HT-29 (cell line): ENCODE results near the gene TRAPPC6A. TPM values are rescaled to one million over a fixed set of nuclear protein-coding genes. Genes with fewer than 3 reads are reported as not detected.
A peak's percentile ranks its signal among the peaks of the same experiment; 100 is the strongest.

ENCODE experiments used
- DNase-seq: peaks from one replicate; pipeline ENCODE4 v3.0.0-alpha.2; 2015; ENCODE audit warnings: low spot score
- total RNA-seq: library from RNA; depleted of rRNA; stranded (reverse); fragments of >200 nt; shearing (Covaris generic); gene quantifications from 2 replicates; pipeline ENCODE4 v1.2.3, GENCODE V29; 2014; rRNA removed

Gene TRAPPC6A, protein sequence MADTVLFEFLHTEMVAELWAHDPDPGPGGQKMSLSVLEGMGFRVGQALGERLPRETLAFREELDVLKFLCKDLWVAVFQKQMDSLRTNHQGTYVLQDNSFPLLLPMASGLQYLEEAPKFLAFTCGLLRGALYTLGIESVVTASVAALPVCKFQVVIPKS
- 34.2 and 51.1 TPM in 2 replicates for total RNA-seq

DNA sequence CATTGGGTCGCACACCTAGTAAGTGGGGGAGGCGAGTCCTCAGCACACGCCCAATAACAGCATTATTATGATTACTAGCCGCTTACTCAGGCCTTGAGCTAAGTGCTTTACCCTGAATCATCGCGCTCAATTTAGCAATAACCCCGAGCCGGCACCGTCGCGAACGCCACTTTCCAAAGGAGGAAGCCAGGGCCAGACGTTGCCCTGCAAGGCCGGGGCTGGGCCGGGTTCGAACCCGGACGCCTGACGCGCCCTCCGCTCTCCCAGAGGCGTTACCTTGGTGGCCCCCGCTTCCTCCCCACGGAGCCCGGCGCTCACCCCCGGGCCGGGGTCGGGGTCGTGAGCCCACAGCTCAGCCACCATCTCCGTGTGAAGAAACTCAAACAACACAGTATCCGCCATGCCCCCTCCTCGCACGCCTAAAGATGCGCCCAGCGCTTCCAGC is at the start of gene TRAPPC6A:
Gene TRAPPC6A, minus strand, starts transcription at position 421 of the 445 bp plus-strand sequence. Its CDS starts 19 bp downstream, at position 402.
- DNase-seq = no peak

DNA sequence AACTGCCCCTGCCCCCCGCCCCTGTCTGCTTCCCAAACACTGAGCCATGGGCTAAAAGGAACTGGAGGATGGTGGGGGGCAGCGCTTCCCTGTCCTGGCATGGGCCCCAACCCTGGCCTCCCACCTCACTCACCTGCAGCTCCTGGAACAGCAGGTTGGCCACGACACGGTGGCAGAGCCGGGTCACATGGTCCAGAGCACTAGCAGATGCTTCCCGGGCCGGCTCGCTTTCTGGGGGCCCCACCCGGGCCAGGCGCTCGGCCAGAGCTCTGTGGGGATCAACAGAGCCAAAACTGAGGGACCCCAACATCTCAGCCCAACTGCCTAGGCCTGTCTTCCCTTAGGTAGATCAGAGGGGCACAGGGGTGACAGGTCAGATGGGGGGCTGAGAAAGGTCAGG is 46.6 kb upstream of the TRAPPC6A start:
- DNase-seq = no peak

DNA sequence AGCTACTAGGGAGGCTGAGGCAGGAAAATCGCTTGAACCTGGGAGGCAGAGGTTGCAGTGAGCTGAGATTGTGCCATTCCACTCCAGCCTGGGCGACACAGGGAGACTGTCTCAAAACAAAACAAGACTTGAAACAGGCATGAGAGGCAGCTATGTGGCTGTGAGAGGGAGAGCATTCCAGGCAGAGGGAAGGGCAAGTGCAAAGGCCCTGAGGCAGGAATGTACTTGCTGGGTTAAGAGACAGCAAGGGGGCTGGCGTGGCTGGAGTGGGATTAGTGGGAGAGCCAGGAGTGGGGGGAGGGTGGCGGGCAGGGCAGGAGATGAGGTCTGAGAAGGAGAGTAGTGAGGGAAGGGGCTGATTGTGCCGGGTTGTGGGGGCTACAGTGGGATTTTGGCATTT is 45.8 kb upstream of the TRAPPC6A start:
- no peak for DNase-seq

DNA sequence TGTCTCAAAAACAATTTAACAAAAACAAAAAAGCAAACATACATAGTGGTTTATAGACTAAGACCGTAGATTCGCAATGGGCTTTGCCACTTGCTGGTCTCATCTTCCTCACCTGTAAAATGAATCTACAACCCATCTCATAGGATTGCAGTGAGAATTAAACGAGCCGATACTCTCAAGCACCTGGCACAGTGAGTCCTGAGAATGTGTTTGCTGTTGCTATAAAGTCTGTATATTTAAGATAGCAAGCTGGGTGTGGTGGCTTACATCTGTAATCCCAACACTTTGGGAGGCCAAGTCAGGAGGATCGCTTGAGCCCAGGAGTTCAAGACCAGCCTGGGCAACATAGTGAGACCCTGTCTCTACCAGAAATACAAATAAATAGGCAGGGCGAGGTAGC is 44.7 kb upstream of the TRAPPC6A start:
- no peak for DNase-seq

DNA sequence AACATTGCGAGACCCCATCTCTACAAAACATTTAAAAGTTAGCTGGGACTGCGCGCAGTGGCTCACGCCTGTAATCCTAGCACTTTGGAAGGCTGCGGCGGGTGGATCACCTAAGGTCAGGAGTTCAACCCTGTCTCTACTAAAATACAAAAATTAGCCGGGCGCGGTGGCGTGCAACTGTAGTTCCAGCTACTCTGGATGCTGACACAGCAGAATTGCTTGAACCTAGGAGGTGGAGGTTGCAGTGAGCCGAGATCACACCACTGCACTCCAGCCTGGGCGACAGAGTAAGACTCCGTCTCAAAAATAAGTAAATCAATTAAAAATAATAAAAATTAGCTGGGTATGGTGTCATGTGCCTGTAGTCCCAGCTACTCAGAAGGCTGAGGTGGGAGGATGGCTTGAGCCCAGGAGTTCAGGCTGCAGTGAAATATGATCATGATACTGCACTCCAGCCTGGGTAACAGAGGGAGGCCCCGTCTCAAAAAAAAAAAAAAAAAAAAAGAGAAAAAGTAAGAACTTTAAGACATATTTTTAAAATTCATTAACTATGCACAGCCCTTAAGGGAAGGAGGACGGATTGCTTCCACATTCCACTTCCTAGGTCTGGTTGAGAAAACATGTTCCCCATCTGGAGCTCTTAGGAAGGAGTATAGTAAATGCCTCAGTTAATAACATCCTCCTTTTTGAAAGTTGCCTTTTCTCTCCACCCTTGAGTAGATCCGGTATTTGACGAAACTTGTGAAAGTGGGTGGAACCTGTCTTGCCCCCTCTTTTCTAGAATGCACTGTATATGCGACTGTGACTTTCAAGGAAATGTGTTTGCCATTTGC is 41.1 kb upstream of the TRAPPC6A start:
- no peak for DNase-seq

DNA sequence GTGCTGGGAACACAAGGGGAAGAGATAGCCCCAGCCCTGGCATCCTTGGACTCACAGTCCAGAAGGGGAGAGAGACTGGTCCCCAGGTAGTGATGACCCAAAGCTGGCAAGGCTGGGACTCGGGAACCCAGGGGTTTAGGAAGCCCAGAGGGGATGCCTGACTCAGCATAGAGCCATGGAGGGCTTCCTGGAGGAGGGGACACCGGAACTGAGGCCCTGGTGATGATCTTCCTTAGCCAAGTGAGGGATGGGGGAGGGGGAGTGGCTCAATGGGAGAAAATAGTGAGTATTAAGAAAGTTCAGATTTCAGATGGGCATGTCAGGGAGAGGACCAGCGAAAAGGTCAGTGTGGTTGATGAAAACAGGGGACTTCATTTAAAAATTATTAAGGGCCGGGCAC is 40.4 kb upstream of the TRAPPC6A start:
- DNase-seq = no peak

DNA sequence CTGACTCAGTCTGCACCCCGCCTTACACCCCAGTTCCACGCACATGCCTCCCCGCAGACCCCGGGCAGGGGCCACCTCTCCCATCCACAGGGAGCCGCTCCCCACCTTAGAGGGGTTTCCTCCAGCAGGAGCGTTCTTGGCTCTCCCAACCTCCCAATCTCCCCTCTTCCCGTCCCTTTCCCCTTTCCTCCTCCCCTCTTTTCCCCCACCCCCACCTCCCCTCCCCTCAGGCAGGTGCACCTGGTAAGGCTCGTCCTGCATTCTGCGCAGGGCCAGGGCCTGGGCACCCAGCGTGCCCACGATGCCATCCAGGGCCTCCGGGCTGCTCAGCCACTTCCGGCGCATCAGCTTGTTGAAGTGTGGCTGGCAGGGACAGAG is 39.9 kb upstream of the TRAPPC6A start:
- DNase-seq = no peak

DNA sequence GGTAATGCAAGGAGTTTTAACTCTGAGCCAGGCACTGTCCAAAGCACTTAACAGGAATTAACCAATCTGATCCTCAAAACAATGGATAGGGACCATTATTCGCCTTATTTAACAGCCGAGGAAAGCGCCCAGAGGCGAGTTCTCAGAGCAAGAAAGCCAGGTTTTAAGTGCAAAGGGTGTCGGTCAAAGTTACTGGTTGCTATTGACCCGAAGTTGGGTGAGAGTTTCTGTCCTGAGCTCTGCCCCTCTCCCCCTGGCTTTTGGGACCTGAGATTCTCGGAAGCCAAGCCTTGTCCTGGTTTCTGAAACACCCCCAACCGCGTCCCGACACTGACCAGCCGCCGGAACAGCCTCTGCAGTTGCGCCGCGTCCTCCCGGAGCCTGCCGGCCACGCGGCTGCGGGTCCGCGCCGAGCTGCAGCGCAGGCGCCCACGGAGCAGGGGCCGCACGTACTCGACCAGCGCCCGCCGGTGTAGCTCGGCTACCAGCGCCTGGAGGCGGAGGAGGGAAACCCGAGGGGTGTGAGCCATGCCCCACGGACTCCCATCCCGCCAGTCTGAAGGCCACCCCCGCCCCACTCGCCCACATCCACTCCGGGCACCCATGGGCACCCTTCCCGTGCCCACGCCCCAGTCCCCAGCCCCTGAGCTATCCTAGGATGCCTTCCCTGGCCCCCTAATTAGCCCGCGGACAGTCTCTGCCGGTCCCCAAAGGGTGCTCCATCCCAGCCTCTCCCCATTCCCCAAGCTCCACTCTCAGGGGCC is 39.3 kb upstream of the TRAPPC6A start:
- DNase-seq = no peak

DNA sequence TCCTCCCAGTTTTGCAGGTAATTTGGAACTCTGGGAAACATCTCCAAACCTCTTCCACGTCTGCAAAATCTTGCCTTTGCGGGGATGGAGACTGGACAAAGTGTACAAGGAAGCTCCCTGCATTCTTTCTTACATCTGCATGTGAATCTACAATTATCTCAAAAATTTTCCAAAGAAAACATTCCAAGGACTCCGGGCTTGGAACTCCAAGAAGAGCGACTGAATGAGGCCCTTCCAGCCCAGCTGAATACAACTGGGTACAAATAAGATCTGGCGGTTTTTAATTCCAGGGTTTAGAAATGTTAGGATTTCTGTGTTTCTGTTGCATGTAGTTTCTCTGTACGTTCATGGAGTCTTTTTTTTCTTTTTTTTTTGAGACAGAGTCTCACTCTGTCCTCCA is 38.6 kb upstream of the TRAPPC6A start:
- DNase-seq = no peak

DNA sequence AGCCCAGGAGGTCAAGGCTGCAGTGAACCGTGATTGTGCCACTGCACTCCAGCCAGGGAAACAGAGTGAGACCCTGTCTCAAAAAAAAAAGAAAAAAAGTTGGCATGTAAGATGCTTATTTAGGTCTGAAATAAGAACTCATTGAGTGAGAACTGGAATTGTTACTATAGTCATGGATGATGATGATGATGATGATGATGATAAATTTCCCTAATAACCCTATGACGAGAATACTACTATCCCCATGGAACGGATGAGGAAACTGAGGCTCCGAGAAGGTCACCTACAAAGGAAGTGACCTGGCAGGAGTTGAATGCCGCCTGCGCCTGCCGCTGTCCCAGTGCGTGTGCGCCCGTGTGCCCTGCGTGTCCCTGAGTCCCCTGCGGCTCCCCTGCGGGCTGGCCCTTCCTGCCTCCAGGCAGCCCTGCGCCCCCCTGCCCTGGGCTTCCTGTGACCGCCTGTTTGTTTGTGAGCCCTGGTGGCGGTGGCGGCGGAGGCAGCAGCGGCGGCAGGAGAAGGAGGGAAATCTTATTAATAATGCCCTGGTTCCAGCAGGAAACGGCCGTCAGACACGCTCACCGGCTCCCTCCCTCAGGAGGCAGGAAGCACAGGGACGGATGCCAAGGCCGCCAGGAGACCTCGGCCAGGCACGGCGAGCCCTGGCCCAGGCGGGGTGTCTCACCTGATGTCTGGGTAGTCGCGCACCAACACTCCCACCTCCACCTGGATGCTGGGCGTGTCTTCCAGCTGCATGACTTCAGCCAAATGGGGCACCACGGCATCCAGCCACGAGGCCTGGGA is 37.6 kb upstream of the TRAPPC6A start:
- DNase-seq = peak; percentile 37

DNA sequence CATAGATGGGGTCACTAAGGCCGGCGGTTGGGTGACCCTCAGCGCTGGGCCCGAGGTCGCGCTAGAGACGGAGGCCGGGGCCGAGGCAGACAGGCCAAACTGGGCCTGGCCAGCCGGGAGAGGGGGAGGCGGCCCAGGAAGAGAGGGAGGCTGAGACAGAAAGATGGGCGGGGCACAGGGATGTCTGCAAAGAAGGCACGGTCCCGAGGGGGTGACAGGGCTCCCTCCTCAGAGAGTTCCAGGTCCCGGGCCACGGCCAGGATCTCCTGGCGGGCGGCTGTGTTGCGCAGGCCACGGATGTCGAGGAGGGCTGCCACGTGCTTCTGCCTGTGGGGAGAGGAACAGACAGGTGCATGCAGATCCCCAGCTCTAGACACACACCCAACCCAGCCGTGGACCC is 35.0 kb upstream of the TRAPPC6A start:
- no peak for DNase-seq

DNA sequence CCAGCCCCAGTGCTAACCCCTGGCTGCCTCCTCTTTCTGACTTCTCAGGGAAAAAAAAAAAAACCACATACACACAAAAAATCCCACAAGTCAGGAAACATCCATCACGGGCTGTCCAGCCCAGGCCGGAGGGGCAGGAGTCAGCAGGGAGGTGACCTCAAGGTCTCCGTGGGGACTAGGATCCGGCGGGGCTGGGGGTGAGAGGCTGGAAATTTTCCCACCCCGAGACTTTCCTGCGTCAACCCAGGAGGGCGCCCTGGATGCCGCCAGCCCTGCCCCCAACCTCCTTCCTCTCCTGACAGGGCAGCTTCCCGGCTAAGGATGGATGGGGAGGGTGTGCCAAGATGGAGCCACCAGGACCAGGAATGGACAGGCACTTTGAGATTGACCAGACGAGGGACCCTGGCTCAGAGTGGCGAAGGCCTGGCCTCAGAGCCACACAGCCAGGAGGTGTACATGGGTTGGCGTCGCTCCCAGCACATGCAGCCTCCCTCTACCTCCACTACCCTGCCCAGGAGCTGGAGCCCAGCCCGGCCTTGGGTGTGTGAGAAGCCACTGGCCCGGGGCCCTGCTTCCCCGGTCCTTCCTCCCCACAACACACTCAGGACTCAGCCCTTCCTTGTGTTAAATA is 33.8 kb upstream of the TRAPPC6A start:
- no peak for DNase-seq

DNA sequence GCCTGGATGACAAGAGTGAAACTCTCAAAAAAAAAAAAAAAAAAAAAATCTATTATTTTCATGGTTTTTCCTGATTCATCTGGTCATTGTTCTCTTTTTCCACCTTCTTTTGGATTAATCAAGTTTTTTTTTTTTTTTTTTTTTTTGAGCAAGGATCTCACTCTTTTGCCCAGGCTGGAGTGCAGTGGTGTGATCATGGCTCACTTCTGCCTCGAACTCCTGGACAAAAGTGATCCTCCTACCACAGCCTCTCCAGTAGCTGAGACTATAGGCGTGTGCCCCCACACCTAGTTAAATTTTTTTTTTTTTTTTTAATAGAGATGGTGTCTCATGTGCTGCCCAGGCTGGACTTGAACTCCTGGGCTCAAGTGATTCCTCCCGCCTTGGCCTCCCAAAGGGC is 28.3 kb upstream of the TRAPPC6A start:
- no peak for DNase-seq

DNA sequence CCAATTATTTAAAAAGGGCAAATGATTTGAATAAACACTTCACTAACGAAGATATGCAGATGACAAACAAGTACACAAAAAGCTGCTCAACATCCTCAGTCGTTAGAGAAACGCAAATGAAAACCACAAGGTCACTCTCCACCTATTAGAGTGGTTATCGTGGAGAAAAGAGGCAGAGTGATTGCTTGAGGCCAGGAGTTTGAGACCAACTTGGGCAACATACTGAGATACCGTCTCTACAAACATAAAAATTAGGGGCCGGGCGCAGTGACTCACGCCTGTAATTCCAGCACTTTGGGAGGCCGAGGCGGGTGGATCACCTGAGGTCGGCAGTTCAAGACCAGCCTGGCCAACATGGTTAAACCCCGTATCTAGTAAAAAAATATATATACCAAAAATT is 27.8 kb upstream of the TRAPPC6A start:
- no peak for DNase-seq

DNA sequence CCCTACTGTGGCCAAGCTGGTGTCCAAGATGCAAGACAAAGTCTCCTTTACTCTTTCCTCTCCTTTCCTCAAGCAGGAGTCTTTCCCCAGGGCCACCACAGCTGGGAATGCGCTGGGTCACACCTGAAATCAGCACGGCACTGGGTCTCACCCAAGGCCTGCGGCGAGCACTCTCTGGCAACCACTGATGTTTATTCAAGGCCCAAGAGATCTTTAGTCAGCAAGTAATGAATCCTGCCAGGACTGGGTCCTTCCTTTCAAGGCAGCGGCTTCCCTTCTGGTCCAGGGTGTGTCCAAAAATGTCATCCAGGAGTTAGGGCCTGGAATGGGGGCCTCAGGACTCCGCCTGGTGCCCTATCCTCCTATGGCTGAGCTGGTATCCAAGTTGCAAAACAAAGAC is 24.6 kb upstream of the TRAPPC6A start:
- DNase-seq = no peak

DNA sequence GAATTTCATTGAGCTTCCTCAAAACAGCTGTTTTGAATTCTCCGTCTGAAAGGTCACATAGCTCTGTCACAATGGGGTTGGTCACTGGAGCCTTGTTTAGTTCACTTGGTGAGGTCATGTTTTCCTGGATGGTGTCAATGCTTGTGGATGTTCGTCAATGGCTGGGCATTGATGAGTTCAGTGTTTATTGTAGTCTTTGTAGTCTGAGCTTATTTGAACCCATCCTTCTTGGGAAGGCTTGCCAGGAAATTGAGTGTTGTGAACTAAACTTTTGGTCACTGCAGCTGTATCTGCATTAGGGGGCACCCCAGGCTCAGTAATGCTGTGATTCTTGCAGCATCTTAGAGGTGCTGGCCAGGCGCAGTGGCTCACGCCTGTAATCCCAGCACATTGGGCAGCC is 22.5 kb upstream of the TRAPPC6A start:
- DNase-seq = peak; percentile 51

DNA sequence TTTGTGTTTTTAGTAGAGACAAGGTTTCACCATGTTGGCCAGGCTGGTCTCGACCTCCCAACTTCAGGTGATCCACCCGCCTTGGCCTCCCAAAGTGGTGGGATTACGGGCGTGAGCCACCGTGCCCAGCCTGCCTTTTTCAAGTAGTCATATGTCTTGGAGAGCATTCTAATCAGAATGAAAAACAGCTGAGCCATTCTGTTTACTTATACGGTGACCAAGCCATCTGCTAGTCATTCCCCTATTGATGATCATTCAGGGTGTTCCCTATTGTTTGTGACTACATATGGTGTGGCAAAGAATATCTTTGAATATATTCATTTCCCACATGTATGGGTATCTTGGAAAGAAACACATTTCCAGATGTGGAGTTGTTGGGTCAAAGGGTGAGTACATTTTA is 17.7 kb upstream of the TRAPPC6A start:
- no peak for DNase-seq

DNA sequence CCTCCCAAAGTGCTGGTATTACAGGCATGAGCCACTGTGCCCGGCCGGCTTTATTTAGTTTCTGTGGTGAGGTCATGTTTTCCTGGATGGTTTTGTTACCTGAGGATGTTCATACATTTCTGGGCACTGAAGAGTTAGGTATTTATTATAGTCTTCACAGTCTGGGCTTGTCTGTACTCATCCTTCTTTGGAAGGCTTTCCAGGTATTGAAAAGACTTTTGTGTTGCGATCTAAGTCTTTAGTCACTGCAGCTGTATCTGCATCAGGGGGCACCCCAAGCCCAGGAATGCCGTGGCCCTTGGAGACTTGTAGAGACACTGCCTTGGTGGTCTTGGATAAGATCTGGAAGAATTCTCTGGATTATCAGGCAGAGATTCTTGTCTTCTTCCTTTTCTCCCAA is 13.3 kb upstream of the TRAPPC6A start:
- DNase-seq = no peak

DNA sequence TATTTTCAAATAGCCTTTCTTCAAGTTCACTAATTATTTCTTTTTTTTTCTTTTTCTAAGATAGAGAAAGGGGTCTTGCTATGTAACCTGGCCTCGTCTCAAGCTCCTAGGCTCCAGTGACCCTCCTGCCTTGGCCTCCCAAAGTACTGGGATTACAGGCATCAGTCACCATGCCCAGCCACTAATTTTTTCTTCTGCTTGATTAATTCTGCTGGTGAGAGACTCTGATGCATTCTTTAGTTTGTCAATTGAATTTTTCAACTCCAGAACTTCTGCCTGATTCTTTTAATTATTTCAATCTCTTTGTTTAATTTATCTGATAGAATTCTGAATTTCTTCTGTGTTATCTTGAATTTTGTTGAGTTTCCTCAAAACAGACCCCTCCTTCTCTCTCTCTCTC is 11.9 kb upstream of the TRAPPC6A start:
- no peak for DNase-seq

DNA sequence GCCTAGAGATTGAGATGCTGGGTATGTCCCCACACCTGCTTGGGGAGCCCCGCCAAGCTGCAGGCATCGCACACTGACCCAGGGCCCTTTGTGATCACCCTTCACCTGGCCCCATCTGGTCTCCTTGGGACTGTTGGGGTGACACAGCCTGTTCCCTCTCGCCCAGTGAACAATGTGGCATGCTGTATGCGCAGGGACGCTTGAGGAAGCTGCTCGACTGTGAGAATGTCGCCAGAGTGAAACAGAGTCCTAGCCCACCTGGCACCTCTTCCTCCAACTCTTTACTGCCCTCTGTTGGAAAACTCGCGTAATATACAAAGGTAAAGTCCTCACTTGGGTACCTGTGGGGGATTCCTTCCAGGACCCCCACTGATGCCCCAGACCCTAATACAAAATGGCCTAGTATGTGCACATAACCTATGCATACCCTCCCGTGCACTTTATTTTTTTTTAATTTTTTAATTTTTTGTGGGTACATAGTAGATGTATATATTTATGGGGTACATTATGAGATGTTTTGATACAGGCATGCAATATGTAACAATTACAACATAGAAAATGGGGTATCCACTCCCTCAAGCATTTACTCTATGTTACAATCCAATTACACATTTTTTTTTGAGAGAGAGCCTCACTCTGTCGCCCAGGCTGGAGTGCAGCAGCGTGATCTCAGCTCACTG is 9.5 kb upstream of the TRAPPC6A start:
- peak; percentile 70 for DNase-seq
